Parathyroid adenoma (tissue), 2 donors: Measurements from ENCODE around the gene ABCB9.

ENCODE experiments used
- H2AFZ ChIP-seq: fragments of 300-600 bp; sonication (generic); one replicate; pipeline ENCODE4 v1.7.0; 2017; ENCODE audit warnings: antibody characterized with exemption, mild to moderate bottlenecking
- H3K27ac ChIP-seq: fragments of 300-600 bp; sonication (generic); one replicate; pipeline ENCODE4 v1.7.0; 2017
- H3K27me3 ChIP-seq: fragments of 300-600 bp; sonication (generic); one replicate; pipeline ENCODE4 v1.7.0; 2017; ENCODE audit warnings: low read length; ENCODE audit not compliant: control insufficient read depth, insufficient read depth
- H3K36me3 ChIP-seq: fragments of 300-600 bp; sonication (generic); one replicate; pipeline ENCODE4 v1.7.0; 2017; ENCODE audit warnings: low read length; ENCODE audit not compliant: control insufficient read depth, insufficient read depth
- H3K4me1 ChIP-seq: fragments of 300-600 bp; sonication (generic); one replicate; pipeline ENCODE4 v1.7.0; 2017; ENCODE audit warnings: control low read depth
- H3K4me2 ChIP-seq: fragments of 300-600 bp; sonication (generic); one replicate; pipeline ENCODE4 v1.7.0; 2017; ENCODE audit warnings: low read length
- H3K4me3 ChIP-seq: fragments of 300-600 bp; sonication (generic); one replicate; pipeline ENCODE4 v1.7.0; 2017; ENCODE audit warnings: low read depth, low read length
- H3K79me2 ChIP-seq: fragments of 300-600 bp; sonication (generic); one replicate; pipeline ENCODE4 v1.7.0; 2017; ENCODE audit warnings: control low read depth
- H3K9ac ChIP-seq: fragments of 300-600 bp; sonication (generic); one replicate; pipeline ENCODE4 v1.7.0; 2017; ENCODE audit warnings: mild to moderate bottlenecking
- H3K9me3 ChIP-seq: fragments of 300-600 bp; sonication (generic); one replicate; pipeline ENCODE4 v1.7.0; 2017; ENCODE audit warnings: low read length; ENCODE audit not compliant: control insufficient read depth
- TF ChIP-seq, protein P1 (sequence below): fragments of 300-600 bp; sonication (generic); IDR thresholded peaks from one replicate; pipeline ENCODE4 v1.7.0; 2017; ENCODE audit warnings: antibody characterized with exemption, mild to moderate bottlenecking
- donor health status: primary hyperparathyroidism.

Gene ABCB9

DNA sequence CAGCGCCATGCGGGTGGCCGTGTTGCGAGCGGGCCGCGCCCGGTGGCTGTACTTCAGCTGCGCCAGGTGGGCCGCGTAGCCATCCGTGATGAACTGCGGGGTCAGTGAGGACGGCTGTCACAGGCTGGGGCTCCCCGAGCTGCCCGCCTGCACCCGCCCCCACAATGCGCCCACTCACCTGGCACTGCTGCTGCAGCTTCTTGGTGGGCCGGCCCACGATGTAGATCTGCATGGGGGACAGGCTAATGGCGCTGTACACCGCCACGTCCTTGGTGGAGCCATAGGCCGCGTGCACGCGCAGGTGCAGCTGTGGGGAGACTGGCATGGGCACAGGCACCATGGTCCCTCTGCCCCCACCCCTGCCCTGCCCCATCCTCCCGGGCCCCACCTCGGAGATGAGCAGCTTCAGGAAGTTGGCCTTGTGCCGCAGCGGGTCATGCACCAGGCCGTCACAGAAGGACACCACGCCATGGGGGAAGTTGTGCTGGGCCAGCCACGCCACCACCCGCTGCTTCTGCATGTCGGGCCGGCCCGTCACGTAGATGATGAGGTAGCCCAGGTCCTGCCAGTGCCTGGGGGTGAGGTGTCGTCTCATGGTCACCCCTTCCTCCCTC, 20.1 kb upstream of the ABCB9 start:
- no peaks in the 10 kb centered on the region for H3K36me3 ChIP-seq
- H3K9me3 ChIP-seq, result no peaks in the 10 kb centered on the region
- H3K79me2 ChIP-seq, result peaks cover 2% of the 10 kb centered on the region
- H3K4me1 ChIP-seq, result peaks cover 28% of the 10 kb centered on the region
- TF ChIP-seq, protein P1, sequence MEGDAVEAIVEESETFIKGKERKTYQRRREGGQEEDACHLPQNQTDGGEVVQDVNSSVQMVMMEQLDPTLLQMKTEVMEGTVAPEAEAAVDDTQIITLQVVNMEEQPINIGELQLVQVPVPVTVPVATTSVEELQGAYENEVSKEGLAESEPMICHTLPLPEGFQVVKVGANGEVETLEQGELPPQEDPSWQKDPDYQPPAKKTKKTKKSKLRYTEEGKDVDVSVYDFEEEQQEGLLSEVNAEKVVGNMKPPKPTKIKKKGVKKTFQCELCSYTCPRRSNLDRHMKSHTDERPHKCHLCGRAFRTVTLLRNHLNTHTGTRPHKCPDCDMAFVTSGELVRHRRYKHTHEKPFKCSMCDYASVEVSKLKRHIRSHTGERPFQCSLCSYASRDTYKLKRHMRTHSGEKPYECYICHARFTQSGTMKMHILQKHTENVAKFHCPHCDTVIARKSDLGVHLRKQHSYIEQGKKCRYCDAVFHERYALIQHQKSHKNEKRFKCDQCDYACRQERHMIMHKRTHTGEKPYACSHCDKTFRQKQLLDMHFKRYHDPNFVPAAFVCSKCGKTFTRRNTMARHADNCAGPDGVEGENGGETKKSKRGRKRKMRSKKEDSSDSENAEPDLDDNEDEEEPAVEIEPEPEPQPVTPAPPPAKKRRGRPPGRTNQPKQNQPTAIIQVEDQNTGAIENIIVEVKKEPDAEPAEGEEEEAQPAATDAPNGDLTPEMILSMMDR, result no peak
- H3K4me2 ChIP-seq, result no peak overlapping the region
- no peak overlapping the region for H3K9ac ChIP-seq
- no peak overlapping the region for H3K27ac ChIP-seq
- no peak overlapping the region for H2AFZ ChIP-seq
- no peaks in the 10 kb centered on the region for H3K27me3 ChIP-seq
- H3K4me3 ChIP-seq, result no peak overlapping the region

DNA sequence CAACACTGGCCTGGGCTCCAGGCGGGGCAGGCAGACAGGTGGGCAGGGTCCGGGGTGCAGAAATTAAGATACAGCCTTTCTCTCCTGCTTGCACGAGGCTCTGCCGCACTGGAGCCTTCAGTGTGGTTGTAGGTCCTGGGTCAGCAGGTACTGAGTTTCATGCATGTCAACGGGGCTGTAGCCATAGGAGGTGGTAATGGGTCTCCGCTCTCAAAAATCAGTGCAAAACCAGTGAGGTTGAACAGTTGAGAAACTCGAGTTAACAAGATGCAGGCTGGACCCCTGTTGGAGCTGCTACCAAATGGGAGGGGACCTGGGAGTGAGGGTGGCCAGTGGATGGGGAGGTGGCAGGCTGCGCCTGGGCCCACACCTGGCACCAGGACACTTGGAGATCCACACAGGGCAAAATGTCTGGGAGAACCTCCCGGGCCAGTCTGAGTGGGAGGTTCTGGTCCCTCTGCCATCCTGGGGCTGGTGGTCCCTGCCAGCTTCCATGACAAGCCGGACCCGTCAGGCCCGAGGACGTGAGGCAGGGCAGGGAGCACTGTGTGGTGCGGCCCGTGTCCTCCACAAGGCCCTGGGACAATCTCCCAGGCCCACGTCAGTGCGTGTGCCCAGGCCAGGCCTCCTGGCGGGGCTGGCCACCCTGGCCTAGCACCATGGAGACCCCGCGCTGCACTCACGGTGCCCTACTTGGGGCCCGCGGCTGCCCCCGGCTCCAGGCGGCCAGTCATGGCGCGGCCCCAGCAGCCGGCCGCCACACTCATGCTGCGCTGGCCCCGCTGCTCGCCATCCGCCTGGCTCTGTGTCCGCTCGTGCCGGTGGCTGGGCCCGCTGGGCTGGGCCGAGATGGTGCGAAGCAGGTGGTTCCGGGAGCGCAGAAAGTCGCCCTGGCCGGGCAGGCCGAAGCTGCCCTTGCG, 19.3 kb upstream of the ABCB9 start:
- Histone ChIP-seq H3K9me3 (no peaks in the 10 kb centered on the region), H3K9ac (no peak overlapping the region), H3K27ac (peak overlapping the region; percentile 81), H3K4me1 (peaks cover 28% of the 10 kb centered on the region), H3K36me3 (no peaks in the 10 kb centered on the region), H3K4me2 (no peak overlapping the region), H3K79me2 (peaks cover 2% of the 10 kb centered on the region), H3K27me3 (no peaks in the 10 kb centered on the region), H2AFZ (peak overlapping the region; percentile 88), H3K4me3 (no peak overlapping the region)
- TF ChIP-seq, protein P1, result no peak

DNA sequence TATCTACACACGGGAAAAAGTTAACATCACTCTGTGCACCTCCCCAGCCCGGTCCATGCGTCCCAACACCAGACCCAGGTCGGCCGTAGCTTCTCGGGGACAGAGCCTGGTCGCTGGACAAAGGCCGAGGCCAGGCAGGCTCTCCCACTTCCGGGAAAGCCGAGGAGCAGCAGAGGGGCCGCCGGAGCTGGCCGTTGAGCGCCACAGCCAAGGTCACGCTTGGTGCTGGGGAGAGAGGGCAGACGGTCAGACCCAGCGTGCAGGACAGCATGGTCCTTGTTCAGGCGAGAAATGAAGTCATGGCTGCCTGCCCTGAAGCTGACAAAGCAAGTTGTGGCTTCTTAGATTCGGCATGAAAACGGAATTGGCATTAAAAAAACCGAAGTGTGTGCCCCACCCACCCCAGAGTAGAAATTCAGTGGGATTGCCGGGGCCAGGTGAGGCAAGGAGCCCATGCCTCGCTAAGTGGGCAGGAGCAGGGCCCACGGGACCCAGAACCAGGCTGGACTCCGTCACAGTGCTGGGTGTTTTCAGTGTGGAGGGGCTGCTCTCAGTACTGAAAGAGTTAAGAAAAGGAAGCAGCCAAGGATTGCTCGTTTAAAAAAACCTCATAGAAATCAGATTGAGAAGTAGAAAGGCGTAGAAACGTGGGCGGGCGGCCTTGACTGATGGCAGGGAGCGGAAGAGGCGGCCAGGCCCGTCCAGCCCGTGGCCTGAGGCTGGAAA, 18.5 kb upstream of the ABCB9 start:
- peak overlapping the region; percentile 26 for H3K4me2 ChIP-seq
- no peaks in the 10 kb centered on the region for H3K36me3 ChIP-seq
- TF ChIP-seq, protein P1, result no peak
- H3K4me3 ChIP-seq, result no peak overlapping the region
- peak overlapping the region; percentile 88 for H2AFZ ChIP-seq
- H3K27me3 ChIP-seq, result no peaks in the 10 kb centered on the region
- peak overlapping the region; percentile 61 for H3K9ac ChIP-seq
- peaks cover 31% of the 10 kb centered on the region for H3K4me1 ChIP-seq
- peaks cover 7% of the 10 kb centered on the region for H3K79me2 ChIP-seq
- peak overlapping the region; percentile 81 for H3K27ac ChIP-seq
- no peaks in the 10 kb centered on the region for H3K9me3 ChIP-seq

DNA sequence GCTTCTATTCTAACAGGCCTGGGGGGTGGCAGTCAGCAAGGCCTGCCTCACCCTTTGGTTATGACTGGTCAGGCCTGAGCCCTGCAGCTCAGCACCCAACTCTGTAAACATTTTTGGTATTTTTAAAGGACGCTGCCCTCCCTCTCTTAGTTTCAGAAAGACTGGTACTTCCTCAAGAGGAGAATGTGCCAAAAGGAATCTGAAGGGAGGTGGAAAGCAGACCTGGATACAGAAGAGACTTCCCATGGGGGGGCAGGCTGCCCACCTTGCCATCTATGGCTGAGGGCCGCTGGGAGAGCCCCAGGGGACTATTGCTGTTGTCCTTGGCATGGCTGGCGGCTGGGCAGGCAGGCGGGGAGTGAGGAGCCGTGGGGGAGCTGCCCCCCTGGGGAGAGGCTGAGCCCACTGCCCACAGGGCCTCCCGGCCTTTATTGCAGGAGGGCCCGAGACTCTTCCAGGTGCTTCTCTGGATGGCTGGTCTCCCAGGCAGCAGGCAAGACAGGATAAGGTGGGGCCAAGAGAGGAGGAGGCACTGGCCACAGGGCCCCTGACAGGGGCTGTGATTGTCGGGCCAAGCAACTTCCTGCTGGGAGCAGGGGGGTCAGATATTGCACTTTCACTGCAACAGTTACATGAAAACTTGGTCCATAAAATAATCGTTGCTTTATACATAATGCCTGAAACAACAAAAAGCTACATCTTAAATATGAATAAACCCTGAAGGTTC, 17.7 kb upstream of the ABCB9 start:
- Histone ChIP-seq H3K4me1 (peaks cover 35% of the 10 kb centered on the region), H3K27me3 (no peaks in the 10 kb centered on the region), H3K27ac (peak overlapping the region; percentile 81), H3K4me3 (no peak overlapping the region), H3K9ac (no peak overlapping the region), H2AFZ (no peak overlapping the region), H3K4me2 (peak overlapping the region; percentile 26), H3K9me3 (no peaks in the 10 kb centered on the region), H3K79me2 (peaks cover 8% of the 10 kb centered on the region), H3K36me3 (no peaks in the 10 kb centered on the region)
- TF ChIP-seq, protein P1, result no peak
